Activated CD4-positive, alpha-beta T cell treated with anti-CD3 and anti-CD28 coated beads, Interleukin-2, amount 50 U/mL, for 4 hours (primary cell): ENCODE measurements around the gene TBCD.

Source experiments
- DNase-seq, 2 experiments: peaks; one replicate each; pipeline ENCODE4 v3.0.0-alpha.2; 2020

TBCD gene

DNA sequence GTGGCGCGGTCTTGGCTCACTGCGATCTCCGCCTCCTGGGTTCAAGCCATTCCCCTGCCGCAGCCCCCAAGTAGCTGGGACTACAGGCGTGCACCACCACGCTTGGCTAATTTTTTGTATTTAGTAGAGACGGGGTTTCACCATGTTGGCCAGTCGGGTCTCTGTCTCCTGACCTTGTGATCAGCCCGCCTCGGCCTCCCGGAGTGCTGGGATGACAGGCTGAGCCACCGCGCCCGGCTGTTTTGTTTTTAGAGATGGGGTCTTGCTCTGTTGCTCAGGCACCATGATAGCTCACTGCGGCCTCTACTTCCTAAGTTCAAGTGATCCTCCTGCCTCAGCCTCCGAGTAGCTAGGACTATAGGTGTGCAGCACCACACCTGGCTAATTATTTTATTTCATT, 60.7 kb downstream of the TBCD start:
- no peak for DNase-seq

DNA sequence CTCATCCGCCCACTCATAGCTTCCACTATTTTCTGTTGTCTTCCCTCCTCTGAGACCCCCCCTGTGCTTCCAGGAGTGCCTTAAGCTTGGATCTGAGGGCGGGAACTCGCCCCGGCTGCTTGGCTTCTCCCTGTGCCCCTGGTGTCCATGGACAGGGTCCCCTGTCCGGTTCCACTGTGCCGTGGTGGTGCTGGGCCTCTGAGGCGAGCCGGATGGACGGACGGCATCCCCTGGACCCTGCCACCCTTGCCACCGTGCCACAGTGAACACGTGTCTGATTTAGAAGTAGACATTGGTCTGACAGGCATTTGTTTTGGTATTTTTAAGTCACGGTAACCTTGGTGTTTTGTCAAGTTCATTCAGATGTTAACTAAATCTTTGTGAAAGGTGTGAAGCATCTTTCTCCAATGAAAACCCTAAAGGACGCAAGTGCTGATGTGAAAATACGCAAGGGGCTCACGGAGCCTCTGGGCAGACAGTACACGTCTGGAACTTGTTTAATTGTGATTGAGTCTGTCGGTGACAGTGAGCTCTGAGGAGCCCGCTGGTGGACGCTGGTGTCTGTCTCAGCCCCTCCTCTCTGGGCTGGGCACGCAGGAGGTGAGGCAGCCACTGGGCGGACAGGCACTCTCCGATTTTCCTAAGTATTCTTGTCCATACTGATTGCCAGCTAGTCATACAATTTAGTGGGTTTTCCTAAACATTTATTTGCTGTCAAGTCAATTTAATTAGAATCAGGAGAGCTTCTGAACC, 61.6 kb downstream of the TBCD start:
- DNase-seq: no peak

DNA sequence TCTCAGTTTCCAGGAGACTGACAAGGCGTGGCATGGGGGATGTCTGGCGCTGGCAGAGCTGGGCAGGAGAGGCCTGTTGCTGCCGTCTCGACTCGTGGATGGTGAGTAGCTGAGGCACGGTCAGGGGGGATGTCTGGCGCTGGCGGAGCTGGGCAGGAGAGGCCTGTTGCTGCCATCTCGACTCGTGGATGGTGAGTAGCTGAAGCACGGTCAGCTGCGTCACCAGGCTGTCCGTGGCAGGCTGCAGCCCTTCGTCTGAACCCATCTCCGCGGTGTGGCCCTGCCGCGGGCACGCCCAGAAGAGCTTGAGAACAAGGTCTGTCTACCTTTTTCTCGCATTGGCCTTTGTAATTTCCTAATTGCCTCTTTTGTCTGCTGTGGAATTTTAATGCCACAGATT, 63.0 kb downstream of the TBCD start:
- DNase-seq: no peak

DNA sequence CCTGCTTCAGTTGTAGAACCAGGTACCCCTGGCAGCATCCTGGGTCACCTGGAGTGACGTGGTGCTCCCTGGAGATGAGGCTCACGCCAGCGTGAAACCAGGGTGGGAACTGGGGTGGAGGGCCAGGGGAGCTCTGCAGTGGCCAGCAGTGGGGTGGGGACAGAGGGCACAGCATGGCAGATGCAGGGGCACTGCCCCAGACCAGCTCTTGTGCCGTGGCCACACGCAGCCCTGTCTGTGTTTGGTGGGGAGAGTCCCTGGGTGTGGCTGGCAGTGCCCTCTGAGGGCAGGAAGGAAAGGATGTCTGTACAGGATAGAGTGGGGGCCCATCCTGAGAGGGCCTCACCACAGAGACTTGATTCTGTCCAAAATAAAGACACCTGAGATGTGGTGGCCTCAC, 63.5 kb downstream of the TBCD start:
- DNase-seq: no peak

DNA sequence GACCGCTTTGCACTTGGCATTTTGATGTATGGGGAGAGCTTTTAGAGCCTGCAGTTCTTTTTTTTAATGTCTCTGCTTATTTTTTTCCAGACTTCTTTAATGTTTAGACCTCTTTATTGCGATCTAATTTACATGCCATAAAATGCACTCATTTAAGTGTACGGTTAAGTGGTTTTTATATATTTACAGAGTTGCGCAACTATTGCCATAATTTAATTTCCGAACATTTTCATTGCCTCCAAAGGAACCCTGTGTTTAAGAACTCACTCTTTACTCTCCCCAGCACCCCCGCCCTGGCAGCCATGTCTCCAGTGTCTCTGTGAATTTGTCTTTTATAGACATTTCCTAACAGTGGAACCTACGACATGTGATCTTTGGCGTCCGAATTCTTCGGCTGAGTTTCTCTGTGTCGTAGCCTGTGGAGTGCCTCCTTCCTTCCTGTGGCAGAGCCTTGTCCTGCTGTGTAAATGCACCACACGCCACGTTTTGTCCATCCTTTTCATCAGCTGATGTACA, 64.0 kb downstream of the TBCD start:
- DNase-seq: no peak

DNA sequence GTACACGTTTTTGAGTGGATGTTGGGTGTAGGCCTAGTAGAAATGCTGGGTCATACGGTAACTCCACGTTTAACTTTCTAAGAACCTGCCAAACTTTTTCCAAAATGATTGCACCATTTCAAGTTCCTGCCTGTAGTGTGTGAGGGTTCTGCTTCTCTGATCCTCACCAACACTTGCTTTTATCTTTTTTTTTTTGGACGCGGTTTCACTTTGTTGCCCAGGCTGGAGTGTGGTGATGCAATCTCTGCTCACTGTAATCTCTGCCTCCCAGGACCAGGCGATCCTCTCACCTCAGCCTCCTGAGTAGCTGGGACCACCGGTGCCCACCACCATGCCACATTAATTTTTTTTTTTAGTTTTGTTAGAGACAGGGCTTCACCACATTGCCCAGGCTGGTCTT, 64.5 kb downstream of the TBCD start:
- DNase-seq: no peak

DNA sequence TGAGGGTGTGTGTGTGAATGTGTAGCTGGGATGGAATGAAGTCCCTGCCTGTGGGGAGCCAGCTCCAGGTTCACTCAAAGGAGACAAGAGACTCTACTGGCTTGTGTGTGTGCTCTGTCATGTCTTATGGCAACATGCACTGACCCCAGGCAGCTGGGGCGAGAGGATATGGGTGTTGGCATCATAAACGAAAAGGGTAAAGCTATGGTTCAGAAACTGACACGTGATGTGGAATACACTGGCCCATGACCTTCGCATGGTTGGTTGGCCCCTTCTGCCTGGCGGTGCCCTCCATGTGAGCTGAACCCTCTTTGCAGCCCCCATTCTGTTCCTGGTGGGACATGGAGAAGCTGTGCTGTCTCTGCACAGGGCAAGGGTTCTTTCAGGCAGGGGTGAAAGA, 66.1 kb downstream of the TBCD start:
- no peak for DNase-seq

DNA sequence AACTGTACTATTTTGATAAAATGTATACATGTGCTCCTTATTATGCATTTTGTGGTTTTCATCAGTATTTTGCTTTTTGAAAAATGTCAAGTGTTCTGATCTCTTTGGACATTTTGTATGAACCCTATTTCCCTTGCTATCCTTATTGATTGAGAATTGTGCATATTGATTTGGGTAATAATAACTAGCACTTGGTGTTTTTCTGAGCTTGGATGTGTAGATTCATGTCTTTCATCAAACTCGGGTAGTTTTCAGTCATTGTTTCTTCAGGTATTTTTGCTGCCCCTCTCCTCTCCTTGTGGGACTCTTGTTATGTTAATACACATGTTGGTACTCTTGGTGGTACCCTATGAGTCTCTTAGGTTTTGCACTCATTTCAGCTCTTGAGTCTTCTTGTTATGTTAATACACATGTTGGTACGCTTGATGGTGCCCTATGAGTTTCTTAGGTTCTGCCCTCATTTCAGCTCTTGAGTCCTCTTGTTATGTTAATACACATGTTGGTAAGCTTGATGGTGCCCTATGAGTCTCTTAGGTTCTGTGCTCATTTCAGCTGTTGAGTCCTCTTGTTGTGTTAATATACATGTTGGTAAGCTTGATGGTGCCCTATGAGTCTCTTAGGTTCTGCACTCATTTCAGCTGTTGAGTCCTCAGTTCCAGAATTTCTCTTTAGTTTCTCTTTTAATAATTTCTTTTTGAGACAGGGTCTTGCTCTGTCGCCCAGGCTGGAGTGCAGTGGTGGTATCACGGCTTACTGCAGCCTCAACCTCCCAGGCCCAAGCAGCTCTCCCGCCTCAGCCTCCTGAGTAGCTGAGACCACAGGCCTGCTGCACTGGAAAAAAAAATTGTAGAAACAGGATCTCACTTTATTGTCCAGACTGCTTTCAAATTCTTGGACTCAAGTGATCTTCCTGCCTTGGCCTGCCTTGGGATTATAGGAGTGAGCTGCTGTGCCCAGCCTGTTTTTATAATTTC, 68.7 kb downstream of the TBCD start:
- DNase-seq: no peak

DNA sequence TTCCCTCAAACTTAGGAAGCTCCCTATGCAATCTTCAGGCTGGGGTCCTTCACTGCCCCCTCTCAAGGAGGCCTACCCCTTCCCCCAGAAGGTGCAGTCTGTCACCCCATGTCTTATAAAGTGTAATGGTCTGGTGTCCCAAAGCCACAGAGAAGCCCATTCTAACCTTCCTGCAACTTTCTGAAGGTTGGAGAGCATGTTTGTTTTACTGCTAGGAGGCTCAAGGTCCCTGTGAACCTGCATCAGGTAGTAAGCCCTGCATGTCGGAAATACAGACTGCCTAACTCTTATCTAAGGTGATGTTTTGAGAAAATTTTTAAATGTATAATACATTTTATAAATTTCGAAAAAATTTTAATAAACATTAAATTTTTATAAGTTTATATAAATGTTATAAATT, 69.7 kb downstream of the TBCD start:
- no peak for DNase-seq

DNA sequence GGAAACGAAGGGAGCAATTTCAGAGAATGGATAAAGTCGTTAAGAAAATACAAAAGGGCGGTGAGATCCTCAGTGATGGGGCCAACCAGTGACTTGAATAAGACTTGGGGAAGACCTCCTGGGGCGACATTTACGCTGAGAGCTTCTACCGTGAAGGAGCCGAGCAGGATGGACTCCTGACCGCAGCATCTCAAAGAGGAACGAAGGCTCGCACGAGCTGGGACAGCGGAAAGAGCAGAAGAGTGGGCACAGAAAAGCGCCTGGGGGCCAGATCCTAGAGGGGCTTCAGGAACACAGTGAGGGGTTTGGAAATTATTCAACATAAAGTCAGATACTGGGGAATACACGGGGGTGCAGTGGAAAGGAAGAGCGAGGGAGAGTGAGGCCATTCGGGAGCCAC, 70.4 kb downstream of the TBCD start:
- DNase-seq: no peak

DNA sequence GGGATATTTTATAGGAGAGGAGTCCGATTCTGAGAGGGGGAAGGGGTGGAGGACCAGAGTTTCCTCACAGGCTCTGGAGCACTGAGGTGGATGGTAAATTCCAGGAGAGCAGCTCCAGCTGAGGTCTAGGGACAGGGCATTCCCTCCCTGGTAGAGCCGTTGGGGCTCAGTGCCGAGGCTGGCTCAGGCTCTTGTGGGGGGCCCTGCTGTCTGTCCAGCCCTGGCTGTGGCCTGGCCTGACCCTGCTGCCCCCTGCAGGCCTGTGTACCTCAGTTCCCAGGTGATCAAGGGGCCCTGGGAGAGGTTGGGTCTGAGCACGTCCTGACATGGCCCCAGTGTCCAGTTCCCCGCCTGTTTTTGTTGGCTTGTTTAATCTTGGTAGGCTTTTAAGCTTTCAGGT, 71.1 kb downstream of the TBCD start:
- DNase-seq: no peak

DNA sequence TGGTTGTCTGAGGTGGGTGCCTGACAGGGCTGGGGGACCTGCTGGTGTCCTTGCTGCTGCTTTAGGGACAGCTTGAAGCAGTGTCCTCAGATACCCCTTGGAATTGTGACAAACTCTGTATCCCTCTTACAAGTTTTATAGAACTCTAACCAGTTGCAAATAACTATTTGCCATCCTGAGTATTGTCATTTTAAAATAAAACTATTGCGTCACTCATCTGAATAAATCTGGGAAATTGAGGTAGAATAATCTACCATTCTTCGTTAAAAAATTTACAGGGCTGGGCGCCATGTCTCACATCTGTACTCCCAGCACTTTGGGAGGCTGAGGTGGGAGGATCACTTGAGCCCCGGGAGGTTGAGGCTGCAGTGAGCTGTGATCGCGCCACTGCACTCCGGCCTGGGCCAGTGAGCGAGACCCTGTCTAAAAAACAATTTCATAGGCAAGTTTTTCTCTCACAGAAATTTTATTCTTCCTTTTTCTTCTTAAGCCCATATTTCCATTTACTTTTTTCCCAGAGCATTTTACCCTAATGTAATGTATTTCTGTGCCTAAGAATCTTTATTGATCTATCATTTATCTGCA, 73.8 kb downstream of the TBCD start:
- DNase-seq: no peak

DNA sequence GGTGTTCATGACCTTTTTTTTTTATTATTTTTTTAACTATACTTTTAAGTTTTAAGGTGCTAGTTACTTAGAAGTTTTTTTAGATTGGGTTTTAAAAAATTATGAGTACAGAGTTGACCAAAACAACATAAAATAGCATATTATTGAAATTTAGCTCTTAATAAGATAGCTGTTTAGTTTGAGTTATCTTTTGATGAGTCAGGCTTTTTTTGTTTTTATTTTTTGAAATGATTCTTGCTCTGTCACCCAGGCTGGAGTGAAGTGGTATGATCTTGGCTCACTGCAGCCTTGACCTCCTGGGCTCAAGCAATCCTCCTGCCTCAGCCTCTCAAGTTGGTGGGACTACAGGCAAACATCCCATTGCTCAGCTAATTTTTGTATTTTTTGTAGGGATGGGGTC, 74.3 kb downstream of the TBCD start:
- no peak for DNase-seq

DNA sequence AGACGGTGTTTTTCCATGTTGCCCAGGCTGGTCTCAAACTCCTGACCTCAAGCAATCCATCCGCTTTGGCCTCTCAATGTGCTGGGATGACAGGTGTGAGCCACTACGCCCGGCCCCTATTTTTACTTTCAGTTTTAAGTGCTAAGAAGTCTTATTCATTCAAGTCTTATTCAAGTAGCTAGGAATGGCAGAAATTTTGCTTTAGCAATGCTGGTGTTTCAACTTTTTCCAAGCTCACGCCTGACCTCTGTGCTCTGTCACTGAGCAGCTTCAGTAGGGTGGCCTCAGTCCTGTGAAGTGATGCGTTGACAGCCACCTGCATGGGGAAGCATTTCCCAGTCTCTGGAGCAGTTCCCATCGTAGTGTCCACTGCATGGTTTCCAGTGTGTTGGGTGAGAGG, 75.1 kb downstream of the TBCD start:
- no peak for DNase-seq

DNA sequence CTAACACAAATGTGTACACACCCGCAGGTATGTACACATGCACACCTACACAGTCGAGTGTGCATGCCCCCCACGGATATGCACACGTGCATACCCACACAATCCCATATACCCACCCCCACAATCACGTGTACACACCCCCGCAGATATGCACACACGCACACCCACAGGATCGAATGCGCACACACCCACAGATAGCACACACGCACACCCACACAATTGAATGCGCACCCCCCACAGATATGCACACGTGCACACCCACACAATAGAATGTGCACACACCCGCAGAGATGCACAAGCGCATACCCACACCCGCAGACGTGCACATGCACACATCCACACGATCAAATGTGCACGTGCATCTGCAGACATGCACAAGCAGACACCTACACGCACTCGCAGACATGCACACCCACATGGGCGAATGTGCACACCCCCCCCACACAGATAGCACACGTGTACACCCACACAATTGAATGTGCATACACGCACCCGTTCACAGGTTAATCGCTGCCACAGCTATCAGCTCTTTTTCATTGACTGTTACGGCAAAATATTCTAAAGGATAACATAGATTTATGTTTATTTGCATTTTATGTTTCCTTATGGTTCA, 77.1 kb downstream of the TBCD start:
- no peak for DNase-seq

DNA sequence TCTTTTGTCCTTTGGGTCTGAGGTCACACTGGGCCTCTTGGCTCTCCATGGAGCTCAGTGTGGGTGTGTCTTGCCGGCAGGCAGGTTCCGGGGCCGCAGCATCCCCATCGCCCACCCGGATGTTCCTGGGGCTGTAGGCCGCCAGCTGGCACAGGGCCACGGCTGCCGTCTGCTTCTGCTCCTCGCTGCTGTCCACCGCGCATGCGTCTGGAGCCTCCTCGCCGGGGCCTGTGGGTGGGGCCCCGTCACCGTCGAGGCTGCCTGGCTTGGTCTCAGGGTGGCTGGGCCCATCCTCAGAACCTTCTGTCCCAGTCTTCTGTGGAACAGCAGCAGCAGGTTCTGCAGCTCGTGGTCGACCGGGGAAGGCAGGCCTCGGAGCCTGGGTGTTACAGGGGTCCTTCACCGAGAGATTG, 78.4 kb downstream of the TBCD start:
- DNase-seq: no peak

DNA sequence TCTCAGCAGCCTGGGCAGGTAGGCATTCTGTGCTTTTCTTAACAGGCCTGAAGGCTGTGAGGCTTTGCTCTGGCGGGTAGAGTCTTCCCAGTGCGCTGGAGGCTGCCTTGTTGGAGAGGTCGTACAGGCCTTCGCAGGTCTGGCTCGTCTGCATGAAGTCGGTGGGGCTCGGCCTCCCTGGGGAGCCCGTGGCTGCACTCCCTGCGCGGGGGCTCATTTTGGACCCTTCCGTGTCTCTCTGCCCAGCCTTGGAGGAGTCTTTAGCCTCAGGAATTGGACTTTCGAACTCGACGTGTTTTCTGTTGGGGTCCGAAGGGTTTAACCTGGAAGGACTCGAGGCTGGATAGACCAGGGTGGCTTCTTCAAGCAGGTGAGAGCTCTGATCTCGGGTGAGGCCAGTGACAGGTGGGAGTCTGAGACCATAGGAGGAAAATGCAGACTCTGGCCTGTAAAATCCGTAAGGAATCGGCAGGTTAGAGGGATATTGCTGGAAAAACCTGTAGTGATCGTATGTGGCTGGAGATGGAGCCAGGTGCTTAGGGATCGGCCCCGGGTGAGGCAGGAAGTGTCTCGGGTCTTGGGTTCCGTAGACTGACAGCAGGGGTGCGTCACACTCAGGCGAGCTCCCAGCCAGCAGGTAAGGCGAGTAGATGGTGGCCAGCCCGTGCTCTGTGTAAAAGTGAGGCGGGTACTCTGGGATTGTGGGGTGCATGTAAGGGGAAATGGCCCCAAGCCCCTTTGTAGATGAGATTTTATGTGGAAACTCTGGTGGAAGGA, 79.4 kb downstream of the TBCD start:
- no peak for DNase-seq

DNA sequence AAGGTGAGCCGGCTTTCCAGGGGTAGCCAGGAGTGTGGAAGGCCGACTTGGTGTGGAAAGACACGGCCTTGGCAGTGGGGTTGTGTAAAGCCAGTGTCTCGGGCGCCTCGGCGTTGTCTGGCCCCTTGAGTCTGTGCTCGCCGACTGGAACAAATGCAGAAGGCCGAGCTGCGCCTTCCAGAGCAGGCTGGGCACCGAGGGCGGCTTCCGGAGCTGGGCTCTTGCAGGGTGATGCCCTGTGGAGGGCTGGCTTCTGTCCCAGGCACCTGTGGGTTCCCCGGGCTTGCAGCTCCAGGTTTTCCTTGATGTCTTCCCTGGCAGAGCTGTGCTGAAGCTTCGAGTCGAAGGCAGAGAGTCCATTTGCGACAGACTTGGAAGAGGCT, 79.9 kb downstream of the TBCD start:
- no peak for DNase-seq

DNA sequence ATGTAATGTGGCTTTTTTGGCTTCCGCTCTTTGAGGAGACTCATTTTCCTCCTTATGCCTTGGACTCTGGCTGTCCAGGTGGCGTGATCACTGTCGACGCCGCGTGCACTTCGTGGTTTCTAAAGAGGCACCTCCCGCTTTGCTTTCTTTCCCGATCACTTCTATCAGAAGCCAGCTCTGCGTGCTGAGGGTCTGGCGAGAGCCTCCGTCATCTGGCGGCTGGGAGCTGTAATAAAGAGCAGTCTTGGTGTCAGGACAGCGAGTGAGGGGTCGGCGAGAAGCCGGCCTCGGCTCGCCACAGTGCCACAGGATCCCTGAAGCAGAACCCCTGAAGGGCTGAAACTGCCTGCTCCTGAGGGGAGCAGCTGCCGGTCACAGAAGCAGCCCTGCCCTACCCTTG, 80.5 kb downstream of the TBCD start:
- no peak for DNase-seq

DNA sequence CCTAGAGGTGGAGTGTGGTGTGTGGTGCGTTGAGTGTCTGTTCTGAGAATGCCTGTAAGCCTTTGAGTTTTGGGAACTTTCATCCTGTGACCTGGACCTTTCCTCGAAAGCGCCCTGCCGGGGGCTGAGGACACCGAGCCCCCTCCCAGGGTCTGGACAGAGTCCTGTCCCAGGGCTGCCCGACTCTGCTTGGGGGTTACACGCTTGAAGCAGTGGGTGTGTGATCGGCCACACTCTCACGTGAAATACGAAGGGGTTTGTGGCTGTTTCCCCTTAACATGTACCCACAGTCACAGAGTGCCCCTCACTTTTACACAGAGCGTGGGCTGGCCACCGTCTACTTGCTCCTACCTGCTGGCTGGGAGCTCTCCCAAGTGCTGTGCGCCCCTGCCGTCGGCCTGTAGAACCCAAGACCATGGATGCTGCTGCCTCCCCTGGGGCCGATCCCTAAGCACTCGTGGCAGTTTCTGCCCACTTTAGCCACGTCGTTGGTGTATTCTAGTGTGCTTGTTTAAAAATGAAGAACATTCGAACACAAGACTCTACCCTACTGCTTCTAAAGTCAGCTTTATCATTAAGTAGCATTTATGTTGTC, 81.1 kb downstream of the TBCD start:
- DNase-seq: no peak

DNA sequence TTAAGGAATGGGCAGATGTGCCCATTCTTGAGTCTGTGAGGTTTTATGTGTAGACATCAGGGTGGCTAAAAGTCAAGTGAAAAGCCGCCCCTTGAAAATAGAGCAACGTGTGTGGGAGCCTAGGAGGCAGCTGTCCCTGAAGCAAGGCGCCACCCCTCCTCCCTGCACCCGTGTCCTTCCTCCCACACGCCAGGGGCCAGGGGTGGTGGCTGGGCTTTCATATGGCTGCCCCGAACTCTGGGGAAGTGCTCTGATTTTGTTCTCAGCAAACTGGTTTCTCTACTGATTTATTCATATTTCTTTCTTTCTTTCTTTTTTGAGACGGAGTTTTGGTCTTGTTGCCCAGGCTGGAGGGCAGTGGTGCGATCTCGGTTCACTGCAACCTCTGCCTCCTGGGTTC, 83.3 kb downstream of the TBCD start:
- DNase-seq: no peak
